Measurements from ENCODE around the gene C2orf74. TPM values are rescaled to one million over a fixed set of nuclear protein-coding genes. Genes with fewer than 3 reads are reported as not detected.

C2orf74 gene
- total and polyA plus RNA-seq, 8 donors = 5.0 to 26.5 (median 14.0) TPM

DNA sequence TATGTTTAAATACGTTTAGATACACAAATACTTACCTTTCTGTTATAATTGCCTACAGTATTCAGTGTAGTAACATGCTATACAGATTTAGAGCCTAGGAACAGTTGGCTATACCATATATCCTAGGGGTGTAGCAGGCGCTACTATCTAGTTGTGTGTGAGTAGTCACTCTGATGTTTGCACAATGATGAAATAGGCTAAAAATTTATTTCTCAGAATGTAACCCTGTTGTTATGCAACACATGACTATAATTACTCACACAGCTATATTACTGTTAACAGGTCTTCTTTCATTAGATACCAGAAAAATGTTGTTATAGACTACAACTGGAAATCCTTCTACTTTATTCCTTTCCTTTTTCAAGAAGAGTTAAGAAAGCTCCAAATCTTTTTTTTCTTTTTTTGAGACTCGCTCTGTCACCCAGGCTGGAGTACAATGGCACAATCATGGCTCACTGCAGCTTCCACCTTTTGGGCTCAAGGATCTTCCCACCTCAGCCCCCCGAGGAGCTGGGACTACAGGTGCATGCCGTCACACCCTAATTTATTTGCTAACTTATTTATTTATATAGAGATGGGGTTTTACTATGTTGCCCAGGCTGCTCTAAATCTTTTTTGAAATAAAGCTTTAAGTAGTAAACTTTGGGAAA, 48.5 kb downstream of the C2orf74 start:
- Histone ChIP-seq H3K9me3 (no peaks in the 10 kb centered on the region), H3K27me3 (no peaks in the 10 kb centered on the region), H3K4me3 (no peak overlapping the region), H3K27ac (peak overlapping the region in 1 of 2 donors; percentile 34), H3K36me3 (peaks cover 0 to 85% of the 10 kb centered on the region in 2 donors), H3K4me1 (peaks cover 0 to 7% of the 10 kb centered on the region in 2 donors)
- ATAC-seq (peak; percentile 94), DNase-seq (no peak)
- intact Hi-C loops (cut with DNase I) = no loop called here
- TF ChIP-seq, protein P1, sequence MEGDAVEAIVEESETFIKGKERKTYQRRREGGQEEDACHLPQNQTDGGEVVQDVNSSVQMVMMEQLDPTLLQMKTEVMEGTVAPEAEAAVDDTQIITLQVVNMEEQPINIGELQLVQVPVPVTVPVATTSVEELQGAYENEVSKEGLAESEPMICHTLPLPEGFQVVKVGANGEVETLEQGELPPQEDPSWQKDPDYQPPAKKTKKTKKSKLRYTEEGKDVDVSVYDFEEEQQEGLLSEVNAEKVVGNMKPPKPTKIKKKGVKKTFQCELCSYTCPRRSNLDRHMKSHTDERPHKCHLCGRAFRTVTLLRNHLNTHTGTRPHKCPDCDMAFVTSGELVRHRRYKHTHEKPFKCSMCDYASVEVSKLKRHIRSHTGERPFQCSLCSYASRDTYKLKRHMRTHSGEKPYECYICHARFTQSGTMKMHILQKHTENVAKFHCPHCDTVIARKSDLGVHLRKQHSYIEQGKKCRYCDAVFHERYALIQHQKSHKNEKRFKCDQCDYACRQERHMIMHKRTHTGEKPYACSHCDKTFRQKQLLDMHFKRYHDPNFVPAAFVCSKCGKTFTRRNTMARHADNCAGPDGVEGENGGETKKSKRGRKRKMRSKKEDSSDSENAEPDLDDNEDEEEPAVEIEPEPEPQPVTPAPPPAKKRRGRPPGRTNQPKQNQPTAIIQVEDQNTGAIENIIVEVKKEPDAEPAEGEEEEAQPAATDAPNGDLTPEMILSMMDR (IDR thresholded peaks at IDR 0.05) = no peak

DNA sequence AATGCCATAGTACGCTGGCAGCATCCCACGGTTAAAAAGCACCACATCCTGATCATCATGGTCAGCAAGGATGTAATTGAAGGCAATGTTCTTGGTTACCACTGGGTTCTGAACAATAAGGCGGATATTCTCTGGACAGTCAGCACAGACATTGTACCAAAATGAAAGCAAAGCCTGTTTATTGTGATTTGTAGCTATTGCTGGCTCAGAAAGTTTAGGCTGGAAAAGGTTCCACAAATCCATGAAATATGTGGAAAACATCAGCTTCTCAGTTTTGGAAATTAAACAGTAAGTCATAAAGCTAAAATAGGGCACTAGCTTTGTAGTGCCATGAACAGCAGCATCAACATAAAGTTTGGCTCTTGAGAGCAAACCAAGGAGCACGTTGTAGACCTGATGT, 52.2 kb downstream of the C2orf74 start:
- Histone ChIP-seq H3K4me3 (no peak overlapping the region), H3K27me3 (no peaks in the 10 kb centered on the region), H3K27ac (no peak overlapping the region), H3K36me3 (peaks cover 0 to 88% of the 10 kb centered on the region in 2 donors), H3K4me1 (peaks cover 0 to 7% of the 10 kb centered on the region in 2 donors), H3K9me3 (no peaks in the 10 kb centered on the region)
- TF ChIP-seq, protein P1 (IDR thresholded peaks at IDR 0.05) = no peak
- intact Hi-C loops (cut with DNase I) = no loop called here
- ATAC-seq (no peak), DNase-seq (no peak)

Other genes with a start within 250 kb of the C2orf74 start
- gene PEX13, start 144.5 kb upstream of the C2orf74 start, total RNA-seq = 10 to 100 TPM; 25.5 to 31.0 TPM
- gene PEX13, start 144.5 kb upstream of the C2orf74 start, polyA plus RNA-seq (ENCODE audit: insufficient read length in 6 of 6) = 10 to 100 TPM; 24.7 to 31.4 (median 28.5) TPM
- gene PUS10, start 143.9 kb upstream of the C2orf74 start, total RNA-seq = 10 to 100 TPM in 1 of 2 donors, 1 to 10 TPM in 1; 8.6 to 14.2 TPM
- gene PUS10, start 143.9 kb upstream of the C2orf74 start, polyA plus RNA-seq (ENCODE audit: insufficient read length in 6 of 6) = 10 to 100 TPM; 10.5 to 16.1 (median 12.2) TPM
- gene SANBR, start 96.3 kb upstream of the C2orf74 start, total RNA-seq = 10 to 100 TPM; 13.8 to 16.2 TPM
- gene SANBR, start 96.3 kb upstream of the C2orf74 start, polyA plus RNA-seq (ENCODE audit: insufficient read length in 6 of 6) = 10 to 100 TPM; 36.0 to 44.1 (median 37.1) TPM

Measured in left lung (tissue), 10 donors.